ENCODE results near the gene GATAD1.

The GATAD1 gene

GRCh38 chr7:92485267-92485892 is 38.1 kb downstream of the GATAD1 start:
- DNase-seq, result no peak

- DNase-seq, result no peak
Measured at GRCh38 chr7:92485974-92486373, 38.7 kb downstream of the GATAD1 start.

DNA sequence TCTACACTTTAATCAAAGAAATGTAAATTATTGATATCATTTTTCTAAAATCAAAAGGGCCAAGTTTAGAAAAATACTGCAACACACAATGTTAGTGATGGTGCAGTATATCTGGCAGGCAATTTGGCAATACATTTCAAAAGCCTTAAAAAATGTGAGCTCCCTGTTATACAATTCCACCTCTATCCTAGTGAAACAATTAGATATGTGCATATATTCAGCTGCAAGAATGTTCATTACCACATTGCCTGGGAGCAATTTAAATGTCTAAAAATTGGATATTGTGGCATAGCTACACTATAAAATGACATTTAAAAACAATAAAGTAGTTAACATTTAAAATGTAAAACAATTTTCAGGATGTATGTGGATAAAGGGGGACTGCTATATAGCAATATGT is 40.5 kb downstream of the GATAD1 start:
- no peak for DNase-seq

GRCh38 chr7:92489634-92490033 is 42.4 kb downstream of the GATAD1 start:
- DNase-seq, result no peak

DNA sequence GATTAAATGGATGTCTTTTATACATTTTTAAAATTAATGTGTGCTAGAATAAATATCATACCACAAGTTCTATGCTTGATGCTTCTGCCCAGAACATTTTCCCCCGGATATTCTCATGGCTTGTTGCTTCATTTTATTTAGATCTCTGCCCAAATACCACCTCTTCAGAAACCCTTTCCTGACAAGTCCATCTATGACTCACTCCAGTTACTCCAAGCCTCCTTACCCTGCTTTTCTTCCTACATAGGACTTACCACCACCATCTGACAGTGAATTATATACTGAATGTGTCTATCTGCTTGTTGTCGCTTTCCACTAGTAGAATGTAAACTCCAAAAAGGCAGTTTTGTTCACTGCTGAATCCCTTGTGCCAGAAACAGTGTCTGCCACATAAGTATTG is 49.6 kb downstream of the GATAD1 start:
- DNase-seq, result no peak

DNA sequence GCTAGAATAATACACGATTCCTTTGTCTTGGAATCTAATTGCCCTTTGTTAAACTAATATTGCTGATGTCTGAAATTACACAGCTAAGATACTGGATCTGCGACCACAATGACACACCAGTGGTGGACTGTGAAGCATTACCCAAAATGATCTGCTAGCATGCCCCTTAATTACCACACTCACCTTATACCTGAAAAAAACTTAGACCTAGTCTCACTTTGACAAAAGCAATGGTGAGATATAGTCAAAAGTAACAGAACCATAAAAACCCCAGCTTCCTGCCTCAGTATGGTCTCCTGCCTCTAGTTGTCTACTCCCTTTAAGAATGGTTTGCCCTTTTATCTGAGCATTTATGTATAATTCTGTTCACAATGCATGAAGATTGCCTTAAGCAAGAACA is 51.3 kb downstream of the GATAD1 start:
- DNase-seq, result no peak

DNA sequence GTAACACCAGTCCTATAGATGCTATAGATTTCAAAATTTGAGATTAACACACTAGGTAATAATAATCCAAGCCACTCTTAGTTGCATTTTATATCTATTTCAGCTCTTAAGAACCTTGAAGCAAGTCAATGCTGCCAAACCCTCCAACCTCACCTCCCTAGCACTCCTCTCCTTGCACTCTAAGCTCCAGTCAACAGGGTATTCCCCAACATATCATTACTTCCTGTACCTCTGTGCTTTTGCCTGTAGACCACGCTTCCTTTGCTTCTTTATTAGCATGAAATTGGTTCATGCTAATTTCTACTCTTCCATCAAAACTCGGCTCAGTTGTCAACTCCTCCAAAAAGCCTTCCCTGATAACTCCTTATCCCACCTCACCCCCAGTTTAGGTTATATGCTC is 56.5 kb downstream of the GATAD1 start:
- DNase-seq, result no peak

DNA sequence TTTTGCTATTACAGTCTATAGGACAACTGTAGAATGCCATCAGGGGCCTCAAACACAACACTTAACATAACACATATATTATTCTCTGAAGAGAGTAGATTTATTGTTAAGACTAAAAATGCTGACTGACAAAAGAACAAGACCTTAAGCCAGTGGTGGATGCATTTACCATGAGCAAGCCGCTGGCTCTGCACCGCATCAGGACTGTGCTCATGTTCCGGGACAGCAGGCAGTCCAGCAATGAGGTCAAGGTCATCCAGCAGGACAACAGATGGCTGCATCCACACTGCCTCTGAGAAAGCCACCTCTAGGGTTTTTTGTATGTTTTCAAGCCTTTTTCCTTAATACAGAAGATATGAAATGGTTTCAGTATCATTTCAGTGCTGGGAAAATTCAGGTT is 57.3 kb downstream of the GATAD1 start:
- no peak for DNase-seq

GRCh38 chr7:92506363-92506762 is 59.1 kb downstream of the GATAD1 start:
- no peak for DNase-seq

DNA sequence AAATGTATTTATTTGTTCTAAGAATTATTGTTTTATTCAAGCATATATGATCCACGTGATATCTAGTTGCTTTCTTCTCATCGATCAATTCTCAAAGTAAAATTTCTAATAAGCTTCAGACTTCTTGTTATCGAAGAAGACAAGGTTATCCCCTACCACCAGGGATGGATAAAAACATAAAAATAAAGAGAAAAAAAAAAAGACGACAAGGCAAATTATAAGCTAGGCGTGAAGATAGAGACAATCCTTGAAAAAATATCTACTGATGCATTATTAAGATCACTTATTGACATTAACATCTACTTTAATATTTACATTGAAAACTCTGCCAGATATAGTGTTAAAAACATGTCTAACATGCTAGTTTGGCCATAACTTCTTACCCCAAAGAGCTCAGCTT is 61.7 kb downstream of the GATAD1 start:
- DNase-seq, result no peak

Measured in NCI-H774 (cell line).